Mesenchymal stem cell (in vitro differentiated cells and primary cell): ENCODE results near the gene RABL2B.
"Not testable (repeated sequence)": the region's sequence is repeated elsewhere in the genome, so short reads cannot be mapped to it uniquely, and the experiment has no call there.

Experiments used
- DNase-seq: peaks from one replicate; pipeline ENCODE4 v3.0.0-alpha.2; 2013
- H2AFZ ChIP-seq: one replicate; pipeline ENCODE4 v1.6.1; 2013; ENCODE audit warnings: low read depth, mild to moderate bottlenecking, control low read depth, inconsistent platforms, low read length, moderate library complexity
- H2AK5ac ChIP-seq: 2 replicates; pipeline ENCODE4 v1.6.1; 2013; ENCODE audit warnings: low read length, moderate library complexity, mild to moderate bottlenecking, inconsistent platforms; ENCODE audit not compliant: severe bottlenecking
- H2BK120ac ChIP-seq: one replicate; pipeline ENCODE4 v1.6.1; 2013; ENCODE audit warnings: low read depth, mild to moderate bottlenecking, inconsistent platforms, low read length, moderate library complexity
- H2BK12ac ChIP-seq, 2 experiments: one replicate each; pipeline ENCODE4 v1.6.1; 2013; ENCODE audit warnings: inconsistent platforms in 2 of 2, low read length in 2 of 2, mild to moderate bottlenecking in 2 of 2, moderate library complexity in 2 of 2, control low read depth in 1 of 2
- H2BK15ac ChIP-seq: one replicate; pipeline ENCODE4 v1.6.1; 2013; ENCODE audit warnings: mild to moderate bottlenecking, low read depth, inconsistent platforms; ENCODE audit not compliant: poor library complexity, severe bottlenecking
- H2BK5ac ChIP-seq: 2 replicates; pipeline ENCODE4 v1.6.1; 2013; ENCODE audit warnings: low read depth, mild to moderate bottlenecking, low read length, control low read depth, inconsistent platforms; ENCODE audit not compliant: poor library complexity, severe bottlenecking
- H3K14ac ChIP-seq, 2 experiments: one replicate each; pipeline ENCODE4 v1.6.1; 2013; ENCODE audit warnings: inconsistent platforms in 2 of 2, low read length in 2 of 2, control low read depth in 1 of 2, mild to moderate bottlenecking in 1 of 2, moderate library complexity in 1 of 2
- H3K18ac ChIP-seq, 2 experiments: one replicate each; pipeline ENCODE4 v1.6.1; 2013; ENCODE audit warnings: inconsistent platforms in 2 of 2, low read length in 2 of 2, control low read depth in 1 of 2, low read depth in 1 of 2, mild to moderate bottlenecking in 1 of 2
- H3K23ac ChIP-seq, 2 experiments: one replicate each; pipeline ENCODE4 v1.6.1; 2013; ENCODE audit warnings: inconsistent platforms in 2 of 2, low read length in 2 of 2, mild to moderate bottlenecking in 2 of 2, moderate library complexity in 2 of 2, control low read depth in 1 of 2
- H3K27ac ChIP-seq: 2 replicates; pipeline ENCODE4 v1.5.1; 2013; ENCODE audit warnings: mild to moderate bottlenecking, moderate library complexity, low read length, control low read depth, inconsistent platforms; ENCODE audit not compliant: poor library complexity, severe bottlenecking
- H3K27me3 ChIP-seq, 2 experiments: 2 replicates each; pipeline versions ENCODE4 v1.6.1 to v1.7.0; 2013; ENCODE audit warnings: low read length in 2 of 2, mild to moderate bottlenecking in 2 of 2, moderate library complexity in 2 of 2, control low read depth in 1 of 2, inconsistent platforms in 1 of 2; ENCODE audit not compliant: control insufficient read depth in 1 of 2, insufficient read depth in 1 of 2
- H3K36me3 ChIP-seq, 2 experiments: 2 replicates each; pipeline versions ENCODE4 v1.6.1 to v1.7.0; 2013; ENCODE audit warnings: low read length in 2 of 2, control low read depth in 1 of 2, inconsistent platforms in 1 of 2, low read depth in 1 of 2, mild to moderate bottlenecking in 1 of 2; ENCODE audit not compliant: insufficient read depth in 2 of 2, control insufficient read depth in 1 of 2
- H3K4ac ChIP-seq, 2 experiments: one replicate each; pipeline ENCODE4 v1.6.1; 2013; ENCODE audit warnings: inconsistent platforms in 2 of 2, low read length in 2 of 2, mild to moderate bottlenecking in 2 of 2, moderate library complexity in 2 of 2, control low read depth in 1 of 2, low read depth in 1 of 2
- H3K4me1 ChIP-seq: 2 replicates; pipeline ENCODE4 v1.6.1; 2013; ENCODE audit warnings: low read depth, low read length, control low read depth; ENCODE audit not compliant: control insufficient read depth, insufficient read depth
- H3K4me2 ChIP-seq: 2 replicates; pipeline ENCODE4 v1.6.1; 2013; ENCODE audit warnings: low read length, mild to moderate bottlenecking, inconsistent platforms; ENCODE audit not compliant: poor library complexity, severe bottlenecking
- H3K4me3 ChIP-seq, 2 experiments: 2 replicates each; pipeline versions ENCODE4 v1.5.1 to v1.7.0; 2013; ENCODE audit warnings: low read length in 2 of 2, mild to moderate bottlenecking in 2 of 2, control low read depth in 1 of 2, low read depth in 1 of 2; ENCODE audit not compliant: insufficient read depth in 1 of 2
- H3K79me1 ChIP-seq: replicated peaks from 2 replicates; pipeline ENCODE4 v1.6.1; 2013; ENCODE audit warnings: mild to moderate bottlenecking, control low read depth, low read length, inconsistent platforms; ENCODE audit not compliant: poor library complexity, severe bottlenecking
- H3K9ac ChIP-seq: 2 replicates; pipeline ENCODE4 v1.7.0; 2013; ENCODE audit warnings: mild to moderate bottlenecking, low read length, moderate library complexity
- H3K9me3 ChIP-seq: 2 replicates; pipeline ENCODE4 v1.7.0; 2013; ENCODE audit warnings: mild to moderate bottlenecking, low read length; ENCODE audit not compliant: control insufficient read depth
- H4K8ac ChIP-seq: one replicate; pipeline ENCODE4 v1.6.1; 2013; ENCODE audit warnings: inconsistent platforms, mild to moderate bottlenecking, low read length, moderate library complexity
- H4K91ac ChIP-seq: one replicate; pipeline ENCODE4 v1.6.1; 2013; ENCODE audit warnings: mild to moderate bottlenecking, low read length, inconsistent platforms
- WGBS: methylation state at CpG from one replicate; pipeline ENCODE4 v1.1.7; 2013; ENCODE audit warnings: mixed read lengths; 5-methylcytosine and 5-hydroxymethylcytosine counted together

RABL2B gene

DNA sequence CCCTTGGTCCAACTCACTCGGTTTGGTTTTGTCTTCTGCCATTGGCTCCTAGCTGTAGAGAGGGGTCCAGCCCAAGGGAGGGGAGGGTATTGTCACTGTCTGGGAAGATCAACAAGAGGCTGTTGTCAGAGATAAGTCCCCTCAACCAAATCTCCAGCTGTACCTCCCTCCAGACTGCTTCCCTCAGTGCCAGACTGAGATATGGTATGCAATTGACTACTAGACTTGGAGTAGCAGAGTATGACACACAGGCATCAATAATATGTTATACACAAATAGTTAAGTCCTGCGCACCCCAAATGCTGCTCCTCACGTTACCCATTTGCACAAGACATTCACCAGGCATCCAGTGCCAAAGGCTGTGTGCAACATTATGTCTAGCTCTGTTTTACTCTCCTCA, 1.2 kb downstream of the RABL2B start:
- H4K8ac ChIP-seq, H2BK12ac ChIP-seq, H2BK15ac ChIP-seq, H4K91ac ChIP-seq, H3K4me1 ChIP-seq, H2AFZ ChIP-seq, H3K4ac ChIP-seq, H2BK120ac ChIP-seq, H3K9ac ChIP-seq, H3K9me3 ChIP-seq, H2BK5ac ChIP-seq, H3K27me3 ChIP-seq, H3K4me2 ChIP-seq, H3K27ac ChIP-seq, H2AK5ac ChIP-seq, H3K14ac ChIP-seq, H3K36me3 ChIP-seq, H3K23ac ChIP-seq, H3K79me1 ChIP-seq, H3K18ac ChIP-seq, DNase-seq: not testable (repeated sequence)
- no CpG with 5 or more reads among the region's 3 CpGs for WGBS
- peak overlapping the region in 1 of 2 experiments; percentile 41 for H3K4me3 ChIP-seq

DNA sequence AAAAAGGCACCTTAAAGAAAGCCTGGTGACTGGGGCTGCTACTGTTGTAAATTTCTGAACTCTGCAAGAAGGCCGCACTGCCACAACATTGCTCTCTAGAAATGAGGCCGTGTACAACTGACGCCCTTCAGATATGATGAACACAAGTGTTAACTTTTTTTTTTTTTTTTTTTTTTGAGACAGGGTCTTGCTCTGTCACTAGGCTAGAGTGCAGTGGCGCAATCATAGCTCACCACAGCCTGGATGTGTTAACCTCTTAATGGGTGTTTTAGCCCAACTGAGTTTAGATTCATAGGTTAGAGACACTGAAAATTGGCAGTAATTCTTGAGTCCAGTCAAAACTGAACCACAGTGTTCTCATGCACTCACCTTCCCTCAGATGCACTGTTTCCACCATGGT, 3.2 kb downstream of the RABL2B start:
- H3K9ac ChIP-seq, DNase-seq, H3K4ac ChIP-seq, H2AFZ ChIP-seq, H3K4me1 ChIP-seq, H2BK12ac ChIP-seq, H3K9me3 ChIP-seq, H3K18ac ChIP-seq, H3K14ac ChIP-seq, H4K91ac ChIP-seq, H2BK15ac ChIP-seq, H3K23ac ChIP-seq, H3K4me2 ChIP-seq, H3K27me3 ChIP-seq, H2AK5ac ChIP-seq, H4K8ac ChIP-seq, H3K27ac ChIP-seq, H3K79me1 ChIP-seq, H2BK5ac ChIP-seq, H3K4me3 ChIP-seq, H2BK120ac ChIP-seq: not testable (repeated sequence)
- WGBS = 96% methylated on average over 3 of the region's 4 CpGs
- H3K36me3 ChIP-seq = peaks cover 12 to 14% of the 10 kb centered on the region in 2 experiments

DNA sequence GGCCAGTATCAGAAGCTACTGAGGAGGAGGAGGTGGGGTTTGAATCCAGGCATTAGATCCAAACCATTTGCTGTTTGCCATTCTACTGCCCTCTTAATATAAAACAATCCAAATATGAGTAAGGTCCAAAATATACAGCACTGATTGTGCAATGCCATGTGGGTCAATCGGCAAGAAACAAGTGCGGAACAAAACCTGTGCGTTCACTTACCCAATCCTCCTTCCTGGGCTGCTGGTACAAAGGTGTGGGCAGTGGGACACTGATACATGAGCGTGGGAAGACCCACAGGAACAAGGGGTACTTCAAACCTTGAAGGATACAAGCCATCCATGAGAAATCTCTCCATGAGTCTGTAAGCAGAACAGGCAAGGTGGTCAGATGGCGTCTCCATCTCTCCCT, 5.8 kb downstream of the RABL2B start:
- not testable (repeated sequence) for H3K4me1 ChIP-seq, H3K27ac ChIP-seq, H3K4me2 ChIP-seq, H2AK5ac ChIP-seq, H3K14ac ChIP-seq, H2BK120ac ChIP-seq, H2BK5ac ChIP-seq, H3K23ac ChIP-seq, H3K4me3 ChIP-seq, H3K18ac ChIP-seq, H4K91ac ChIP-seq, H3K9ac ChIP-seq, H3K9me3 ChIP-seq, H2BK15ac ChIP-seq, H2BK12ac ChIP-seq, H3K4ac ChIP-seq, H3K27me3 ChIP-seq, DNase-seq, H3K79me1 ChIP-seq, H4K8ac ChIP-seq, H2AFZ ChIP-seq
- 100% methylated on average over 5 of the region's 5 CpGs for WGBS
- peaks cover 13 to 14% of the 10 kb centered on the region in 2 experiments for H3K36me3 ChIP-seq

DNA sequence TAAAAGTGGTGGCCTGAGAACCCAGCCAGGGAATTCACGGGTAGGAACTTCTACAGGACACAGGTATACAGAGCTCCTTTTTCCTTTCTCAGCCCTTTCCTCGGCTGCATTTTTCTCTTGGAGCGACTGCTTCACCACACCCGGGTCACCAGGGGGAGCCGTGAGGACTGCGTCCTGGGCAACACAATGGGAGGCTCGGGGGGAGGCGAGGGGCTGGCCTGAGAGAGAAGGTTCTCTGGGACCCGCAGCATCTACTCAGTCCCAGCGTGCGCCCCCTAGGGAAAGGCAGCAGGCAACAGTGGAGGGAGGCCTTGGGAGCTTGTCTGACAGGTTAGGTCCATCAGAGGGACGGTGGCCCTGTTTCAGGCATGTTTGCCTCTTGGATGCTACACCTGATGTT, 8.3 kb downstream of the RABL2B start:
- DNase-seq = peak; percentile 70
- not testable (repeated sequence) for H2AFZ ChIP-seq, H3K9ac ChIP-seq, H2BK12ac ChIP-seq, H3K4me3 ChIP-seq, H3K27ac ChIP-seq, H3K18ac ChIP-seq, H3K4me2 ChIP-seq, H2BK120ac ChIP-seq, H3K23ac ChIP-seq, H3K4ac ChIP-seq, H3K9me3 ChIP-seq, H2BK15ac ChIP-seq, H4K91ac ChIP-seq, H3K14ac ChIP-seq, H3K27me3 ChIP-seq, H3K79me1 ChIP-seq, H2AK5ac ChIP-seq, H3K4me1 ChIP-seq, H2BK5ac ChIP-seq, H4K8ac ChIP-seq
- peaks cover 11 to 14% of the 10 kb centered on the region in 2 experiments for H3K36me3 ChIP-seq
- 14% methylated on average over 10 of the region's 12 CpGs for WGBS
